GM18909 (cell line): Measurements from ENCODE around the gene SRSF10.

Experiments used
- ATAC-seq: cut with Tn5 transposase; IDR thresholded peaks from one replicate; pipeline ENCODE4 v1.9.1; 2021; ENCODE audit warnings: mild to moderate bottlenecking; ENCODE audit not compliant: unreplicated experiment, poor library complexity

Gene SRSF10

GRCh38 chr1:23915466-23915865, 64.7 kb downstream of the SRSF10 start:
- ATAC-seq = no peak

- no peak for ATAC-seq
Observed at GRCh38 chr1:23914921-23915320, 65.2 kb downstream of the SRSF10 start.
